SU-DHL-6 (cell line): ENCODE results near the gene MLKL.

Source experiments
- H2AFZ ChIP-seq: fragments of 200-600 bp; sonication (generic); 2 replicates; pipeline ENCODE4 v1.6.1; 2014; ENCODE audit warnings: low read depth, mild to moderate bottlenecking, moderate library complexity, mixed read lengths, antibody characterized with exemption, low read length; ENCODE audit not compliant: severe bottlenecking
- H3F3A ChIP-seq: fragments of 200-600 bp; shearing (Covaris generic); 2 replicates; pipeline ENCODE4 v1.6.0; 2016; ENCODE audit warnings: antibody characterized with exemption, mild to moderate bottlenecking; ENCODE audit not compliant: insufficient read depth
- H3K27ac ChIP-seq: fragments of 200-600 bp; sonication (generic); 2 replicates; pipeline ENCODE4 v1.5.1; 2016; ENCODE audit warnings: low read depth, mild to moderate bottlenecking, low read length, moderate library complexity, mixed read lengths
- H3K27me3 ChIP-seq: fragments of 200-600 bp; sonication (generic), shearing (Covaris generic); 2 replicates; pipeline ENCODE4 v1.6.0; 2014; ENCODE audit warnings: mild to moderate bottlenecking, low read length
- H3K36me3 ChIP-seq: fragments of 200-600 bp; sonication (generic); 2 replicates; pipeline ENCODE4 v1.6.1; 2014; ENCODE audit warnings: mild to moderate bottlenecking, low read length, mixed read lengths
- H3K4me2 ChIP-seq: fragments of 300-600, 200-600 bp; shearing (Covaris generic), sonication (generic); 2 replicates; pipeline ENCODE4 v1.6.0; 2014; ENCODE audit warnings: low read length, low read depth, mild to moderate bottlenecking; ENCODE audit not compliant: poor library complexity, severe bottlenecking
- H3K4me3 ChIP-seq: fragments of 200-600 bp; sonication (generic); 2 replicates; pipeline ENCODE4 v1.5.1; 2014; ENCODE audit warnings: antibody characterized with exemption, low read length, mild to moderate bottlenecking, mixed read lengths; ENCODE audit not compliant: insufficient read depth, poor library complexity, severe bottlenecking
- H3K79me2 ChIP-seq: fragments of 200-600 bp; sonication (generic); 2 replicates; pipeline ENCODE4 v1.6.1; 2014; ENCODE audit warnings: mild to moderate bottlenecking, low read length, moderate library complexity; ENCODE audit not compliant: insufficient read depth
- H3K9ac ChIP-seq: fragments of 200-600 bp; sonication (generic); 2 replicates; pipeline ENCODE4 v1.7.0; 2014; ENCODE audit warnings: mild to moderate bottlenecking, low read length
- H3K9me2 ChIP-seq: fragments of 200-600 bp; sonication (generic); replicated peaks from 2 replicates; pipeline ENCODE4 v1.6.1; 2014; ENCODE audit warnings: low read length; ENCODE audit not compliant: insufficient read depth
- H3K9me3 ChIP-seq: fragments of 200-600 bp; sonication (generic); 2 replicates; pipeline ENCODE4 v1.6.1; 2014; ENCODE audit warnings: low read length, mixed read lengths; ENCODE audit not compliant: insufficient read depth
- H4K20me1 ChIP-seq: fragments of 200-600 bp; sonication (generic); 2 replicates; pipeline ENCODE4 v1.6.1; 2014; ENCODE audit warnings: low read depth, mild to moderate bottlenecking, antibody characterized with exemption, low read length, moderate library complexity, mixed read lengths
- EZH2phosphoT487 ChIP-seq: fragments of 200-600 bp; sonication (generic), shearing (Covaris generic); conservative IDR thresholded peaks from 2 replicates; pipeline ENCODE4 v1.6.1; 2018; ENCODE audit warnings: mild to moderate bottlenecking, antibody characterized with exemption, low read length, moderate library complexity, mixed read lengths
- TF ChIP-seq, protein P1 (sequence below): fragments of 200-600 bp; sonication (generic); IDR thresholded peaks from one replicate; pipeline ENCODE4 v1.5.1; 2017; ENCODE audit warnings: antibody characterized with exemption, mild to moderate bottlenecking, low read length, moderate library complexity; ENCODE audit not compliant: insufficient read depth, poor library complexity, severe bottlenecking

The MLKL gene

DNA sequence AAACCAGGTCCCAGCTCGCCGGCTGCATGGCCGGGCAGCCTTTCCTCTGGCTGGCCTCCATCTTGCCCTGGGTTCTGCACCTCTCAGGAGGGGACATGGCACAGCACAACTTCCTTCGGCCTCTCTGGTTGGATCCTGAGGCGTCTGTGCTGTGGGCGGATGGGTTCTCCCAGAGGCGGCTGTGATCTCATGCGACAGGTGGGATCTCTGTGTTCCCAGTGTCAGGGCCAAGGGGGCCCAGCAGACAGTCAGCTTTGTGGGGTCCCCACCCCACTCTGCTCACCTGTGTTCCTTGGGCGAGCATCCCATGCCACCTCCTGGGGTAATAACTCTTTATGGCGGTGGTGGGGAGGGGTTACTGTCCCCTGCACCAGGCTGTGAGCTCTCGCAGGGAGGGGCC lies 38.2 kb upstream of the MLKL start:
- Histone ChIP-seq H2AFZ (no peak overlapping the region), H4K20me1 (no peaks in the 10 kb centered on the region), H3K4me3 (no peak overlapping the region), H3K9me3 (no peaks in the 10 kb centered on the region), H3K27ac (no peak overlapping the region), H3K9ac (no peak overlapping the region), H3F3A (no peaks in the 10 kb centered on the region), H3K9me2 (no peaks in the 10 kb centered on the region), H3K27me3 (no peaks in the 10 kb centered on the region), H3K79me2 (no peaks in the 10 kb centered on the region), H3K36me3 (no peaks in the 10 kb centered on the region), H3K4me2 (no peak overlapping the region)
- TF ChIP-seq, protein P1, sequence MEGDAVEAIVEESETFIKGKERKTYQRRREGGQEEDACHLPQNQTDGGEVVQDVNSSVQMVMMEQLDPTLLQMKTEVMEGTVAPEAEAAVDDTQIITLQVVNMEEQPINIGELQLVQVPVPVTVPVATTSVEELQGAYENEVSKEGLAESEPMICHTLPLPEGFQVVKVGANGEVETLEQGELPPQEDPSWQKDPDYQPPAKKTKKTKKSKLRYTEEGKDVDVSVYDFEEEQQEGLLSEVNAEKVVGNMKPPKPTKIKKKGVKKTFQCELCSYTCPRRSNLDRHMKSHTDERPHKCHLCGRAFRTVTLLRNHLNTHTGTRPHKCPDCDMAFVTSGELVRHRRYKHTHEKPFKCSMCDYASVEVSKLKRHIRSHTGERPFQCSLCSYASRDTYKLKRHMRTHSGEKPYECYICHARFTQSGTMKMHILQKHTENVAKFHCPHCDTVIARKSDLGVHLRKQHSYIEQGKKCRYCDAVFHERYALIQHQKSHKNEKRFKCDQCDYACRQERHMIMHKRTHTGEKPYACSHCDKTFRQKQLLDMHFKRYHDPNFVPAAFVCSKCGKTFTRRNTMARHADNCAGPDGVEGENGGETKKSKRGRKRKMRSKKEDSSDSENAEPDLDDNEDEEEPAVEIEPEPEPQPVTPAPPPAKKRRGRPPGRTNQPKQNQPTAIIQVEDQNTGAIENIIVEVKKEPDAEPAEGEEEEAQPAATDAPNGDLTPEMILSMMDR = no peak
- no peak for TF ChIP-seq EZH2phosphoT487

DNA sequence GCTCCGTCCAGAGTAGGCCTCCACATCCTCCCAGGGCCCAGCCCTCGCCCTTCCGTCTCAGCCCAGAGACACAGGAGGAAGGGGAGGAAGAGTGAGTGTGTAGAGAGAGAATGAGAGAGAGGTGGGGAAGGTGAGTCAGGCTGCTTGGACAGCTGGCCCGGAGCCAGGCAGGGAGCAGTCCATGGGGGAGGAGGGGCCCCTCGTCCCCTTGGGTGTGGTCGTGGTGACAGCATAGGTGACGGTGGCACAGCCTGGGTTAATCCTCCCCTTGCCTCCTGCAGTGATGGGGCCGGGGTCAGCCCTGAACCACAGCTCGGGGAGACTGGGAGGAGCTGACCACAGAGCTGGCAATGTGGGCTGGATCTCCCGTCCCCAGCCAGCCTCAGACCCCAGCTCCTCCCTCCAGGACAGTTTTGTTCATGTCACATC lies 37.5 kb upstream of the MLKL start:
- Histone ChIP-seq H2AFZ (no peak overlapping the region), H3F3A (no peaks in the 10 kb centered on the region), H3K4me3 (no peak overlapping the region), H3K79me2 (no peaks in the 10 kb centered on the region), H3K27ac (no peak overlapping the region), H3K9ac (no peak overlapping the region), H3K9me2 (no peaks in the 10 kb centered on the region), H3K36me3 (no peaks in the 10 kb centered on the region), H4K20me1 (no peaks in the 10 kb centered on the region), H3K27me3 (no peaks in the 10 kb centered on the region), H3K4me2 (no peak overlapping the region), H3K9me3 (no peaks in the 10 kb centered on the region)
- TF ChIP-seq EZH2phosphoT487 = no peak

DNA sequence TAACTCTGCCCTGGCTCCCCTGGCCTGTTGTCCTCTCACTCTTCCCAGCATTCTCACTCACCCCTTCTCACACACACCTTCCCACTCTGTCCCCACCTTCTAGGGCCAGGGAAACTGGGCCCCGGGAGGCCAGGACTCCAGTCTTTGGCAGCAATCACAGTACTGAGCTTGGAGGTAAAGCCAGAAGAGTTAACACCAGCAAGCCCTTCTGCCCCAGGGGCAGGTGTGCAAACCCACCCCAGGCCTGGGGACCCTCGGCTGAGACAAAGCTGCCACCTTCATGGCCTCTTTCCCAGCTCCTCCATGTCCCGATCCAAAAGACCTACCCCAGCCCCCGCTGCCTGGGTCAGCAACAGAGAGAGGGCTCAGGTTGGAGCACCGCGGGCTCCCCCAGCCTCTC lies 36.9 kb upstream of the MLKL start:
- no peak for TF ChIP-seq EZH2phosphoT487
- TF ChIP-seq, protein P1 = no peak
- H3K4me2 ChIP-seq = no peak overlapping the region

GRCh38 chr16:74736531-74737157 lies 36.0 kb upstream of the MLKL start:
- no peak overlapping the region for H3K9ac ChIP-seq
- no peaks in the 10 kb centered on the region for H3K9me3 ChIP-seq
- H3K79me2 ChIP-seq = no peaks in the 10 kb centered on the region
- no peak overlapping the region for H3K27ac ChIP-seq
- H4K20me1 ChIP-seq = no peaks in the 10 kb centered on the region
- no peaks in the 10 kb centered on the region for H3K9me2 ChIP-seq
- no peaks in the 10 kb centered on the region for H3K36me3 ChIP-seq
- TF ChIP-seq, protein P1 = no peak
- TF ChIP-seq EZH2phosphoT487 = no peak
- H3K4me2 ChIP-seq = no peak overlapping the region
- no peaks in the 10 kb centered on the region for H3F3A ChIP-seq
- H3K4me3 ChIP-seq = no peak overlapping the region
- no peak overlapping the region for H2AFZ ChIP-seq
- no peaks in the 10 kb centered on the region for H3K27me3 ChIP-seq

More for the DNA sequence above, 36.9 kb upstream of the MLKL start:
- no peaks in the 10 kb centered on the region for H3F3A ChIP-seq
- H2AFZ ChIP-seq = no peak overlapping the region
- H3K4me3 ChIP-seq = no peak overlapping the region
- no peaks in the 10 kb centered on the region for H3K9me2 ChIP-seq
- H3K27me3 ChIP-seq = no peaks in the 10 kb centered on the region
- no peak overlapping the region for H3K9ac ChIP-seq
- no peaks in the 10 kb centered on the region for H3K9me3 ChIP-seq
- no peaks in the 10 kb centered on the region for H4K20me1 ChIP-seq
- no peak overlapping the region for H3K27ac ChIP-seq
- no peaks in the 10 kb centered on the region for H3K36me3 ChIP-seq
- no peaks in the 10 kb centered on the region for H3K79me2 ChIP-seq
